Lower leg skin (tissue), 3 donors: Measurements from ENCODE around the gene SUN5.

Experiments
- CTCF ChIP-seq, 3 donors: fragments of 450-650 bp; IDR thresholded peaks; one replicate each; pipeline ENCODE4 v1.5.1; 2016; ENCODE audit warnings: antibody characterized with exemption in 3 of 3, mild to moderate bottlenecking in 3 of 3, moderate library complexity in 2 of 3
- POLR2A ChIP-seq, 2 donors: fragments of 450-650 bp; IDR thresholded peaks; one replicate each; pipeline ENCODE4 v1.6.1; 2016 to 2017; ENCODE audit warnings: antibody characterized with exemption in 2 of 2, mild to moderate bottlenecking in 1 of 2, moderate library complexity in 1 of 2

- TF ChIP-seq CTCF (IDR thresholded peaks at IDR 0.05) (no peak), POLR2A (IDR thresholded peaks at IDR 0.05) (no peak)
These were observed 10.9 kb upstream of the SUN5 start for GRCh38 chr20:33015114-33015484.
